Fibroblast of mammary gland (primary cell): ENCODE data around the gene PRELP.

Source experiments
- DNase-seq: peaks from one replicate; pipeline ENCODE4 v3.0.0-alpha.2; 2010; ENCODE audit warnings: low read depth
- H3K4me3 ChIP-seq: 2 replicates; pipeline ENCODE4 v1.5.1; 2011; ENCODE audit warnings: low read depth, mild to moderate bottlenecking, low read length, moderate library complexity; ENCODE audit not compliant: control insufficient read depth
- CTCF ChIP-seq: conservative IDR thresholded peaks from 2 replicates; pipeline ENCODE4 v1.5.1; 2011; ENCODE audit warnings: low read depth, low read length, inconsistent platforms; ENCODE audit not compliant: control insufficient read depth, insufficient read depth

The PRELP gene

GRCh38 chr1:203536980-203537455, 61.4 kb downstream of the PRELP start:
- peak; percentile 77 for DNase-seq
- no peak for TF ChIP-seq CTCF
- no peak overlapping the region for H3K4me3 ChIP-seq

GRCh38 chr1:203537806-203538464, 62.3 kb downstream of the PRELP start:
- H3K4me3 ChIP-seq = no peak overlapping the region
- DNase-seq = peak; percentile 41
- TF ChIP-seq CTCF = no peak

- TF ChIP-seq CTCF = no peak
- no peak for DNase-seq
Measured at GRCh38 chr1:203538726-203539125, 63.1 kb downstream of the PRELP start.

GRCh38 chr1:203539831-203540546, 64.4 kb downstream of the PRELP start:
- H3K4me3 ChIP-seq = no peak overlapping the region
- TF ChIP-seq CTCF = no peak
- DNase-seq = peak; percentile 70

More at GRCh38 chr1:203538726-203539125, 63.1 kb downstream of the PRELP start:
- no peak overlapping the region for H3K4me3 ChIP-seq
